ENCODE data around the gene SRMS. TPM values are rescaled to one million over a fixed set of nuclear protein-coding genes. Genes with fewer than 3 reads are reported as not detected.

Gene SRMS
- total RNA-seq, 1 experiment from 2014 or later = 1.4 TPM

- no peak overlapping the region for H3K4me3 Mint-ChIP-seq (ENCODE audit: unreplicated experiment)
- TF ChIP-seq CTCF (IDR thresholded peaks at IDR 0.05; ENCODE audit: unreplicated experiment) = no peak
- H3K36me3 Mint-ChIP-seq (ENCODE audit: insufficient read depth, unreplicated experiment) = peaks cover 5% of the 10 kb centered on the region
- peaks cover 13% of the 10 kb centered on the region for H3K9me3 Mint-ChIP-seq (ENCODE audit: unreplicated experiment)
- no TSS peak for BruUV-seq (replicated peaks)
- no peaks in the 10 kb centered on the region for H3K4me1 Mint-ChIP-seq (ENCODE audit: insufficient read depth, unreplicated experiment)
- intact Hi-C loops (cut with micrococcal nuclease) = no loop called here
- ChIA-PET POLR2A (interaction anchor here (0.6 to 2.5 kb wide), 7 partner anchors 20 to 208 kb away, joined by 3 to 17 read pairs (median 4); partner anchors contain the start of genes PPDPF and PTK6), CTCF (interaction anchor here (0.6 to 2.6 kb wide), 40 partner anchors 8 to 1352 kb away, joined by 3 to 16 read pairs (median 4); partner anchors contain the start of genes PPDPF and PTK6)
- DNase-seq (ENCODE audit: unreplicated experiment) = no peak
- no peaks in the 10 kb centered on the region for H3K27me3 Mint-ChIP-seq (ENCODE audit: insufficient read depth, unreplicated experiment)
- no peak overlapping the region for H3K27ac Mint-ChIP-seq (ENCODE audit: low read depth, unreplicated experiment)
Measured at GRCh38 chr20:63496596-63497120, 50.9 kb downstream of the SRMS start.

GRCh38 chr20:63495741-63496595 is 51.6 kb downstream of the SRMS start:
- peak; percentile 90 for TF ChIP-seq CTCF (IDR thresholded peaks at IDR 0.05; ENCODE audit: unreplicated experiment)
- Mint-ChIP-seq H3K4me3 (ENCODE audit: unreplicated experiment) (peak overlapping the region; percentile 23), H3K36me3 (ENCODE audit: insufficient read depth, unreplicated experiment) (peaks cover 5% of the 10 kb centered on the region), H3K4me1 (ENCODE audit: insufficient read depth, unreplicated experiment) (no peaks in the 10 kb centered on the region), H3K9me3 (ENCODE audit: unreplicated experiment) (peaks cover 18% of the 10 kb centered on the region), H3K27ac (ENCODE audit: low read depth, unreplicated experiment) (no peak overlapping the region), H3K27me3 (ENCODE audit: insufficient read depth, unreplicated experiment) (no peaks in the 10 kb centered on the region)
- intact Hi-C loops (cut with micrococcal nuclease) = no loop called here
- BruUV-seq (replicated peaks) = no TSS peak
- CTCF ChIA-PET = interaction anchor here (0.6 to 2.6 kb wide), 39 partner anchors 9 to 1351 kb away, joined by 3 to 16 read pairs (median 4); partner anchors contain the start of genes PPDPF and PTK6
- POLR2A ChIA-PET = interaction anchor here (0.6 to 2.5 kb wide), 7 partner anchors 19 to 207 kb away, joined by 3 to 17 read pairs (median 4); partner anchors contain the start of genes PPDPF and PTK6
- peak; percentile 67 for DNase-seq (ENCODE audit: unreplicated experiment)

- H3K27me3 Mint-ChIP-seq (ENCODE audit: insufficient read depth, unreplicated experiment) = no peaks in the 10 kb centered on the region
- no peak overlapping the region for H3K4me3 Mint-ChIP-seq (ENCODE audit: unreplicated experiment)
- H3K4me1 Mint-ChIP-seq (ENCODE audit: insufficient read depth, unreplicated experiment) = no peaks in the 10 kb centered on the region
- no peak for TF ChIP-seq CTCF (IDR thresholded peaks at IDR 0.05; ENCODE audit: unreplicated experiment)
- H3K27ac Mint-ChIP-seq (ENCODE audit: low read depth, unreplicated experiment) = no peak overlapping the region
- ChIA-PET CTCF (interaction anchor here (0.7 to 2.6 kb wide), 15 partner anchors 8 to 480 kb away, joined by 3 to 16 read pairs (median 5); partner anchors contain the start of genes PPDPF and PTK6), POLR2A (interaction anchor here (2.5 kb wide), 1 partner anchor 25 kb away, joined by 17 read pairs; the partner anchor contains the start of gene PPDPF)
- no peak for DNase-seq (ENCODE audit: unreplicated experiment)
- H3K36me3 Mint-ChIP-seq (ENCODE audit: insufficient read depth, unreplicated experiment) = peaks cover 5% of the 10 kb centered on the region
- BruUV-seq (replicated peaks) = no TSS peak
- intact Hi-C loops (cut with micrococcal nuclease) = no loop called here
- peaks cover 18% of the 10 kb centered on the region for H3K9me3 Mint-ChIP-seq (ENCODE audit: unreplicated experiment)
Measured at GRCh38 chr20:63495167-63495720, 52.3 kb downstream of the SRMS start.
